C4-2B (cell line): ENCODE results near the gene PP2D1.

Source experiments
- H3K27ac ChIP-seq: fragments of 450-650 bp; 2 replicates; pipeline ENCODE4 v1.5.1; 2017
- ZFX ChIP-seq: fragments of 450-650 bp; IDR thresholded peaks from 2 replicates; pipeline ENCODE4 v1.6.1; 2017
- TF ChIP-seq, protein P1 (sequence below): fragments of 450-650 bp; conservative IDR thresholded peaks from 2 replicates; pipeline ENCODE4 v1.5.1; 2017; ENCODE audit warnings: mild to moderate bottlenecking

The PP2D1 gene, protein sequence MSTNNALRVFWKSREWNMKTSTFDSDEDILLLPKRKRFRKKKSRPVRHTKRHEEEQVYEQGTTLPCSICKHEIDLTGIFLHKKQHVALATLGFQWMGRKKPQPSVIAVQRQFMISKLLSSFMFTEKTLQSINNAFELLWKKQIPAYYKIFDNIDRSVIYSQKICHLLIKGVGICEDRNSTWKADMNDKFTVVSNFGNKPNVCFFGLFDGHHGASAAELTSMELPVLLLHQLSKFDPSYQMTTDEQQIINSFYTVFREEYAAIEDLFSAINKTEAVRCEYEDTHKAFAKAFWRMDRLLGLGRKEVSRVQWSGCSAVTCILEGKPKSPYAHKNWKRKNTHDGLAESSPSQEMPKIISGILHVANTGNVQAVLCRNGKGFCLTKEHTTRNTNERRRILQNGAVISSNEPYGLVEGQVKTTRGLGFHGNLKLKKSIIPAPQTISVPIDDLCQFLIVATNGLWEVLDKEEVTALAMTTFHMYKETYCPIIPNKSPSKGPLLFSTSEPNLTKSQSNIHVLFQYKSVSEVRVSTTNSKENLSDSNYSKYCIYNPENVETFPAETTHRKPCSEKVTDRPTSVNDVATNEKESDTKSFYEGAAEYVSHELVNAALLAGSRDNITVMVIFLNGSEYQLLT

DNA sequence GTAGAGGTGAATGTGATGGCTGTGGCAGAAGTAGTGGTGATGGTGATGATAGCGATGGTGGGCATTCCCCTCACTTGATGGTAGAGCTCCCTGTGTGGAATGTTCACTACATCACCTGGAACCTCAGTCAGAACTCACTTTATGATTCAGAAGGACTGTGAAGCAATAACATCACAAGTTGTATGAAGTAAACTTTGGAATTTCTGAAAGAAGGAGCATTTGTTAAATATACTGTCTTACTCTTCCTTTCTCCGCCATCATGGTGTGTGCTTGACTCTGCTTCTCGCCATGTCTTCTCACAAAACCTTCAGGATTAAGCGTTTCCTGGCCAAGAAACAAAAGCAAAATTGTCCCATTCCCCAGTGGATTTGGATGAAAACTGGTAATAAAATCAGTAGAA, at the start of gene PP2D1:
TSS of gene PP2D1 (minus strand) at position 101 of the 400 bp plus-strand sequence. CDS start 192 bp downstream, outside the sequence.
- no peak within 1 kb of the TSS for H3K27ac ChIP-seq
- TF ChIP-seq, protein P1, sequence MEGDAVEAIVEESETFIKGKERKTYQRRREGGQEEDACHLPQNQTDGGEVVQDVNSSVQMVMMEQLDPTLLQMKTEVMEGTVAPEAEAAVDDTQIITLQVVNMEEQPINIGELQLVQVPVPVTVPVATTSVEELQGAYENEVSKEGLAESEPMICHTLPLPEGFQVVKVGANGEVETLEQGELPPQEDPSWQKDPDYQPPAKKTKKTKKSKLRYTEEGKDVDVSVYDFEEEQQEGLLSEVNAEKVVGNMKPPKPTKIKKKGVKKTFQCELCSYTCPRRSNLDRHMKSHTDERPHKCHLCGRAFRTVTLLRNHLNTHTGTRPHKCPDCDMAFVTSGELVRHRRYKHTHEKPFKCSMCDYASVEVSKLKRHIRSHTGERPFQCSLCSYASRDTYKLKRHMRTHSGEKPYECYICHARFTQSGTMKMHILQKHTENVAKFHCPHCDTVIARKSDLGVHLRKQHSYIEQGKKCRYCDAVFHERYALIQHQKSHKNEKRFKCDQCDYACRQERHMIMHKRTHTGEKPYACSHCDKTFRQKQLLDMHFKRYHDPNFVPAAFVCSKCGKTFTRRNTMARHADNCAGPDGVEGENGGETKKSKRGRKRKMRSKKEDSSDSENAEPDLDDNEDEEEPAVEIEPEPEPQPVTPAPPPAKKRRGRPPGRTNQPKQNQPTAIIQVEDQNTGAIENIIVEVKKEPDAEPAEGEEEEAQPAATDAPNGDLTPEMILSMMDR: no peak
- TF ChIP-seq ZFX: no peak

DNA sequence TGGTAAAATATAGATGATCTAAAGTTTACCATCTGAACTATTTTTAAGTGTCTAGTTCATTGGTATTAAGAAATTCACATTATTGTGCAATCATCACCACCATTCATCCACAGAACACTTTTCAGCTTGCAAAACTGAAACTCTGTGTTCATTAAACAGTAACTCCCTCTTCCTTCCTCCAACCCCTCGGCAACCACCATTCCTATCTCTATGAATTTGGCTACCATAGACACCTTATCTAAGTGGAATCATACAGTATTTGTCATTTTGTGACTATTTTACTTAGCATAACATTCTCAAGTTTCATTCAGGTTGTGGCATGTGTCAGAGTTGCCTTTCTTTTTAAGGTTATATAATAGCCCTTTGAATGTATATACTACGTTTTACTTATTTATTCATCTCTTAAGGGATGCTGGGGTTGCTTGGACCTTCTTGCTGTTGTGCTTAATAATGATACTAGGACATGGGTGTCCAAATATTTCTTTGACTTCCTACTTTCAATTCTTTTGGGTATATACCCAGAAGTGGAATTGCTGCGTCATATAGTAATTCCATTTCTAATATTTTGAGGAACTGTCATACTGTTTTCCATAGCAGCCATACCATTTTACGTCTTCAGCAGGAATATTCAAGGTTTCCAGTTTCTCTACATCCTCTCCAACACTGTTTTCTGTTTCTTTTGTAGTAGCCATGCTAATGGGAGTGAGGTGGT, 49.1 kb upstream of the PP2D1 start:
- TF ChIP-seq, protein P1: no peak
- TF ChIP-seq ZFX: no peak
- H3K27ac ChIP-seq: no peak overlapping the region

DNA sequence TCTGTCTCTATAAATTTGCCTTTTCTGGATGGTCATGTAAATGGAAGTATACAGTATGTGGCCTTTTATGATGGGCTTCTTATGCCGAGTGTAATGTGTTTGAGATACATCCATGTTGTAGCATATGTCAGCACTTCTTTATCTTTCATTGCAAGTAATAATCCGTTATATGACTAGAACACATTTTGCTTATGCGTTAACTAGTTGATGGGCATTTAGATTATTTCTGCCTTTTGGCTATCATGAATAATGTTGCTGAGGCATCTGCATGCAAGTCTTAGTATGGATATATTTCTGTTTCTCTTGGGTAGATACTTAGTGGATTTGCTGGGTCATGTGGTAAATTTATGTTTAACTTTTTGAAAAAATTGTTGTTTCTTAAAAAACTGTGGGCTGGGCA, 47.9 kb upstream of the PP2D1 start:
- TF ChIP-seq, protein P1: no peak
- no peak for TF ChIP-seq ZFX
- no peak overlapping the region for H3K27ac ChIP-seq

DNA sequence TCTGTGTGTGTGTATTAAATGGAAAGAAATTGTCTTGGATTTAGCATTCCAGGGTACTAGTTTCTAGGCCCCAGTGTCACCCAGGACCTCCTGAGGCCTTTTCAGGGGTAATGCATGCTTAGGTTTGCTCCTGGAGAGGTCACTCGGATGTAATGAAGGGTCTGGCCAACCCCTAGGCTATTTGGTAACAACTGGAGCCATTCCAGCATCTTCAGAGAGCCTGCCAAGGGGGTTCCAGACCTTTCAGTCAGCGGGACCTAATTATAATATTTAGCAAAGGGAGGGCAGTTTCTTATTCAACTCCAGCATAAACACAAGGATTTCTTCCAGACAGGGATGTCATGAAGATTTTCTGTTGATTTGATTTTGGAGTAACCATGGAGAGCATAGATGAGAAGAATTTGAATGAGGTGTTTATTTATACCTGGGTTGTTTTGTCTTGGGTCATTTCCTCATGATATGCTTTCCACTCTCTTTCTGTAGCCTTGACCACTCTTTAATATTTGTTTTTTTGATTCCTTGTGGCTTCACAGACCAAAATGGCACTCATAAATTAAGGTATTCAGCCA, 45.6 kb upstream of the PP2D1 start:
- H3K27ac ChIP-seq: peak overlapping the region; percentile 51
- TF ChIP-seq, protein P1: no peak
- TF ChIP-seq ZFX: no peak

DNA sequence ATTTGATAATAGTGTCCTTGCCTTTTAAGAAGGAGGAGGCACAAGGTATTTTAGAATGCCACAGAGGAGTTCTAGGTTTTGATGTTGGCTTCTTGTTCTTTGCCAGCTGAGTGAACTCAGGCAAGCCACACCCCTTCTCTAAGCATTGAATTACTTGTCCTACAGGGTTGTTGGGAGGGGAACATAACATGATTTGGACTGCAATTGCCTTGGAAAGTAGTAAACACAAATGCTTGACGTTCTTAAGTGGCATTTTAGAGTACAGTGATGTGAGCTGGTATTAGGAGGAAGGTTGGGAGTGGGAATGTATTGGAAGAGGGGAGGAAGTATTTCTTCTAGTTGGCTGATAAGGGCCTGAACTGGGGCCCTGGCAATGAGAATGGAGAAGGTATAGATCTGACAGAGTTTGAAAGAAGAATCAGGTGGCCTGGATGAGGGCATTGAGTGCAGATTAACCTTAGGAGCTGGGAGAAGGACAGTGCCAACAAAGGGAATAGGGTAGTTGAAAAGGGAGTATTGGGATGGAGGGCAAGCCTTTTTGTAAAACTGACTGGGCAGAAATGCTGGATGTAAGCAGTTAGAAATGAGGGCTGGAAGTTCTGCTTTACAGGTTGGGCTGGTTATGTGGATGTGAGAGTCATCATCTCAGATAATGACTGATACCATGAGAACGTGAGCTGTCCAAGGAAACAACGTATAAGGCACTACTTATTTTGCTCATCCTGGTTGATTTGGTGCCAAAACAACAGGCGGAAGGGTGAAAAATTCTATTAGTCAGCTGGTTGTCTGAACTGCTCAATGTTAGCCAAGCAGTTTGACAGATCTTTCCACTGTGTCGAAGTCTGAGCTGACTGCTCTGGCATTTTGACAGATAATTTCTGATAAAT, 44.9 kb upstream of the PP2D1 start:
- TF ChIP-seq ZFX: no peak
- TF ChIP-seq, protein P1: no peak
- peak overlapping the region; percentile 51 for H3K27ac ChIP-seq

DNA sequence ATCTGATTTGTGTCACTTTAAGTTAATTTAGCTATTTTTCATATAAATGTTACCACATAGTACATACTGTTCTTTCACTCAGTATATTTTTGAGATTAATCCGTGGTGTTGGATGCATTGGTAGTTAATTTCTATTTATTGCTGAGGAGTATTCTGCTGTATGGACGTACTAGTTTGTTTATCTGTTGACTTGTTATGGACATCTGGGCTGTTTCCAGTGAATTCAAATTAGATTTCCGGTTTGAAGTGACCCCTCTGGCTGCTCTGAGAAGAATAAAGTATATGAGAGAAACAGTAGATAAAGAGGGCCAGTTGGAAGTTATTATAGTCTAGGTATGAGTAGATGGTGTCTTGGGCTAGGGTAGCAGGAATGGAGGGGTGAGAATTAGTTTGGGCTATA, 43.8 kb upstream of the PP2D1 start:
- H3K27ac ChIP-seq: no peak overlapping the region
- no peak for TF ChIP-seq ZFX
- TF ChIP-seq, protein P1: no peak
